ENCODE results near the gene BRMS1.

DNA sequence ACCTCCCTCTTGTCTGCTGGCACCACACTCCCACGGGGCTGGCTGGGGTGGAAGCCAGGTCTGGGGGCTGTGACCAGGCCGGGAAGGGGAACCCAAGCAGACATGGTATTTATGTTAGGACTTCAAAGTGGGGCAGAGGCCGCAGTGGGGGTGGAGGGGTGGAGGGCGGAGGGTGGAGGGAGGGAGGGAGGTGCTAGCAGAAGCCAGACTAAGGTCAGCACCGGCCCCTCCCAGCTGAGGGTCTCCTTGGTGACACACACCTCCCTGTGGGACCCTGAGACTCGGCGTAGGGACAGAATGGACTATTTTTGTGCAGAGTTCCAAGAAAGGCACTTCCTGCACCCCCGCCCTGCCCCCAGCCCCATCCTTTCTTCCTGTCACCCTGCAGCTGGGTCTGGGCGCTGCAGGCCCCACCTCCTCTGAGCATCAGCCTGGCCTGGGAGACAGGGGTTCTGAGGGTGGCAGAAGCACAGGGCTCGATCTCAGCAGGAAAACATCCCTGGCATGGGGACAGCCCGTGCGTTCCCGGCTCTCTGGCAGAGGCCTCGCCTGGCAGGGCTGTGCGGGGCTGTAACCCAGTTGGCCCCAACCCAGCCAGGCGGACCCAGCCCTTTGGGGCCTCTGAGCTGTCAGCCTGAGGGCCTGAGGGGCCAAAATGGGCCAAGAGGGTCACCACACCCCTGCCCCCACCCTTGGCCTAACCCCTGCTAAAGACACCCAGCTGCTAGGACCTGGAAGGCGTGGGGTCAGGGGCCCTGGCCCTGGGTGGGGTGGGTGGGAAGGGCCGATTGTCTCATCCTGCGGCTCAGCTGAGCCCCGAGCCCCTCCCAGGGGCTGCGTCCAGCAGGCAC is 18.4 kb downstream of the BRMS1 start:
- TF ChIP-seq, protein P1, sequence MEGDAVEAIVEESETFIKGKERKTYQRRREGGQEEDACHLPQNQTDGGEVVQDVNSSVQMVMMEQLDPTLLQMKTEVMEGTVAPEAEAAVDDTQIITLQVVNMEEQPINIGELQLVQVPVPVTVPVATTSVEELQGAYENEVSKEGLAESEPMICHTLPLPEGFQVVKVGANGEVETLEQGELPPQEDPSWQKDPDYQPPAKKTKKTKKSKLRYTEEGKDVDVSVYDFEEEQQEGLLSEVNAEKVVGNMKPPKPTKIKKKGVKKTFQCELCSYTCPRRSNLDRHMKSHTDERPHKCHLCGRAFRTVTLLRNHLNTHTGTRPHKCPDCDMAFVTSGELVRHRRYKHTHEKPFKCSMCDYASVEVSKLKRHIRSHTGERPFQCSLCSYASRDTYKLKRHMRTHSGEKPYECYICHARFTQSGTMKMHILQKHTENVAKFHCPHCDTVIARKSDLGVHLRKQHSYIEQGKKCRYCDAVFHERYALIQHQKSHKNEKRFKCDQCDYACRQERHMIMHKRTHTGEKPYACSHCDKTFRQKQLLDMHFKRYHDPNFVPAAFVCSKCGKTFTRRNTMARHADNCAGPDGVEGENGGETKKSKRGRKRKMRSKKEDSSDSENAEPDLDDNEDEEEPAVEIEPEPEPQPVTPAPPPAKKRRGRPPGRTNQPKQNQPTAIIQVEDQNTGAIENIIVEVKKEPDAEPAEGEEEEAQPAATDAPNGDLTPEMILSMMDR (IDR thresholded peaks at IDR 0.05; ENCODE audit: low read depth, low read length, missing input control) = no peak
- TF ChIP-seq, protein P2, sequence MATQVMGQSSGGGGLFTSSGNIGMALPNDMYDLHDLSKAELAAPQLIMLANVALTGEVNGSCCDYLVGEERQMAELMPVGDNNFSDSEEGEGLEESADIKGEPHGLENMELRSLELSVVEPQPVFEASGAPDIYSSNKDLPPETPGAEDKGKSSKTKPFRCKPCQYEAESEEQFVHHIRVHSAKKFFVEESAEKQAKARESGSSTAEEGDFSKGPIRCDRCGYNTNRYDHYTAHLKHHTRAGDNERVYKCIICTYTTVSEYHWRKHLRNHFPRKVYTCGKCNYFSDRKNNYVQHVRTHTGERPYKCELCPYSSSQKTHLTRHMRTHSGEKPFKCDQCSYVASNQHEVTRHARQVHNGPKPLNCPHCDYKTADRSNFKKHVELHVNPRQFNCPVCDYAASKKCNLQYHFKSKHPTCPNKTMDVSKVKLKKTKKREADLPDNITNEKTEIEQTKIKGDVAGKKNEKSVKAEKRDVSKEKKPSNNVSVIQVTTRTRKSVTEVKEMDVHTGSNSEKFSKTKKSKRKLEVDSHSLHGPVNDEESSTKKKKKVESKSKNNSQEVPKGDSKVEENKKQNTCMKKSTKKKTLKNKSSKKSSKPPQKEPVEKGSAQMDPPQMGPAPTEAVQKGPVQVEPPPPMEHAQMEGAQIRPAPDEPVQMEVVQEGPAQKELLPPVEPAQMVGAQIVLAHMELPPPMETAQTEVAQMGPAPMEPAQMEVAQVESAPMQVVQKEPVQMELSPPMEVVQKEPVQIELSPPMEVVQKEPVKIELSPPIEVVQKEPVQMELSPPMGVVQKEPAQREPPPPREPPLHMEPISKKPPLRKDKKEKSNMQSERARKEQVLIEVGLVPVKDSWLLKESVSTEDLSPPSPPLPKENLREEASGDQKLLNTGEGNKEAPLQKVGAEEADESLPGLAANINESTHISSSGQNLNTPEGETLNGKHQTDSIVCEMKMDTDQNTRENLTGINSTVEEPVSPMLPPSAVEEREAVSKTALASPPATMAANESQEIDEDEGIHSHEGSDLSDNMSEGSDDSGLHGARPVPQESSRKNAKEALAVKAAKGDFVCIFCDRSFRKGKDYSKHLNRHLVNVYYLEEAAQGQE (IDR thresholded peaks at IDR 0.05) = no peak
- no peak for TF ChIP-seq RAD21 (IDR thresholded peaks at IDR 0.05)
